Activated naive CD8-positive, alpha-beta T cell treated with anti-CD3 and anti-CD28 coated beads for 36 hours (primary cell): Measurements from ENCODE around the gene STX1B. TPM values are rescaled to one million over a fixed set of nuclear protein-coding genes. Genes with fewer than 3 reads are reported as not detected.
"Not testable (repeated sequence)": the region's sequence is repeated elsewhere in the genome, so short reads cannot be mapped to it uniquely, and the experiment has no call there.

Experiments used
- DNase-seq: peaks from one replicate; pipeline ENCODE4 v3.0.0; 2021
- H3K27ac Mint-ChIP-seq: one replicate; pipeline ENCODE4 v1.8.0; 2022; ENCODE audit warnings: mild to moderate bottlenecking, moderate library complexity, mixed read lengths
- H3K27me3 Mint-ChIP-seq: one replicate; pipeline ENCODE4 v1.8.0; 2022; ENCODE audit warnings: mild to moderate bottlenecking, mixed read lengths
- H3K36me3 Mint-ChIP-seq: one replicate; pipeline ENCODE4 v1.8.0; 2021; ENCODE audit warnings: mild to moderate bottlenecking, mixed read lengths
- H3K4me1 Mint-ChIP-seq: one replicate; pipeline ENCODE4 v1.8.0; 2021; ENCODE audit warnings: mixed read lengths
- H3K4me3 Mint-ChIP-seq: one replicate; pipeline ENCODE4 v1.8.0; 2022; ENCODE audit warnings: mild to moderate bottlenecking, moderate library complexity, mixed read lengths
- H3K9me3 Mint-ChIP-seq: one replicate; pipeline ENCODE4 v1.8.0; 2022; ENCODE audit warnings: mixed read lengths
- total RNA-seq, 2 experiments: library from RNA; stranded (reverse); gene quantifications; one replicate each; pipeline ENCODE4 v1.2.3, GENCODE V29; 2021

STX1B gene
- total RNA-seq, 2 experiments from 2014 or later = 1.3 to 1.6 TPM

DNA sequence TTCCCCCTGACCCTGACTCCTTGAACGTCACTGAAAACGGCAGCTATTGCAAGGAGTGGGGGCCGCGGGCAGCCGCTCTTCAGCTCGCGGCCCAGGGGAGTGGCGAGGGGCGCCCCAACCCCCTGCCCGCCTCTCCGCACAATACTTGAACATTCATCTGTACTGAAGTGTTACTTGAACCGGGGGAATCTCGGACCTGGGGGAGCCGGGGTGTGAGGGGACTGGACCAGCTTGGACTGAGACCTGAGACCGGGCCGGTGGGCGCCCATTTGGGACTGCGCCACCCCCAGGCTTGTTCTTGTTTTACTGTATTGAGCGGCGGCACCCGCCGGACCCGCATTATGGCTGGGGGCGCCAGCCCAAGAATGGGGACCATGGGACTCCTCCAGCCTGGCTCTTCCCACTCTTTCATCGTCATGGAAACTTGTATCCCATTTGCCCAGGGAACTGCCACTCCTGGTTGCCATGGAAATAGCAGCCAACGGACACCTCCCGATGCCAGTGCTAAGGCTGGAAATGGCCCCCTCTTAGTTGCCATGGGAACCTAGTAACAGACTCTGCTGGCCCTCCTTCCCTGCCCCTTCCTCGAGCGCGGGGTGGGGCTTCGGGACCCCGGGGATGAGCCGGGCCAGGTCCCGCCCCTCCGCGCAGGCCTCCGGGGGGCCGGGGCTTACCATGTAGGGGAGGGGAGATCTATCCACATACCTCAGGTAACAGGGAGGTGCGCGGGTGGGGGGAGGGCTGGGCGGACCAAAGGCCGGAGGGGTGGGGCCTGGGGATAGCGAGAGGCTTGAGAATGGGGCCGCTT lies 62.4 kb downstream of the STX1B start:
- no peaks in the 10 kb centered on the region for H3K9me3 Mint-ChIP-seq
- H3K4me3 Mint-ChIP-seq = peak overlapping the region; percentile 89
- peaks cover 11% of the 10 kb centered on the region for H3K4me1 Mint-ChIP-seq
- H3K27ac Mint-ChIP-seq = no peak overlapping the region
- DNase-seq = no peak
- peaks cover 14% of the 10 kb centered on the region for H3K36me3 Mint-ChIP-seq
- no peaks in the 10 kb centered on the region for H3K27me3 Mint-ChIP-seq

DNA sequence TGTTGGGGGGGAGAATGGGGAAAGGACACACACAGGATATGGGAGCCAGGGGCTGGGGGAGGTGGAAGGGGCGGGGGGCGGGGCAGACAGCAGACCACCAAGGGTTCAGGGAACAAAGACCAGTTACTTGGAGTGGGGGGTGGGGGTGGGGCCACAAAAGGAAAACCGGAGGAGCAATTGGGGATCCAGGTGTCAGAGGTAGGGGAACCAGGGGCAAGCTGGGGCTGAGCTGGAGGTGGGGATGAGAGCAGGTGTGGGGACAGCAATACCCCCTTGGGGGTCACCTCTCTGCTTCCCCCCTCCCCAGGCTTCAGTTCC lies 62.9 kb downstream of the STX1B start:
- no peak overlapping the region for H3K27ac Mint-ChIP-seq

DNA sequence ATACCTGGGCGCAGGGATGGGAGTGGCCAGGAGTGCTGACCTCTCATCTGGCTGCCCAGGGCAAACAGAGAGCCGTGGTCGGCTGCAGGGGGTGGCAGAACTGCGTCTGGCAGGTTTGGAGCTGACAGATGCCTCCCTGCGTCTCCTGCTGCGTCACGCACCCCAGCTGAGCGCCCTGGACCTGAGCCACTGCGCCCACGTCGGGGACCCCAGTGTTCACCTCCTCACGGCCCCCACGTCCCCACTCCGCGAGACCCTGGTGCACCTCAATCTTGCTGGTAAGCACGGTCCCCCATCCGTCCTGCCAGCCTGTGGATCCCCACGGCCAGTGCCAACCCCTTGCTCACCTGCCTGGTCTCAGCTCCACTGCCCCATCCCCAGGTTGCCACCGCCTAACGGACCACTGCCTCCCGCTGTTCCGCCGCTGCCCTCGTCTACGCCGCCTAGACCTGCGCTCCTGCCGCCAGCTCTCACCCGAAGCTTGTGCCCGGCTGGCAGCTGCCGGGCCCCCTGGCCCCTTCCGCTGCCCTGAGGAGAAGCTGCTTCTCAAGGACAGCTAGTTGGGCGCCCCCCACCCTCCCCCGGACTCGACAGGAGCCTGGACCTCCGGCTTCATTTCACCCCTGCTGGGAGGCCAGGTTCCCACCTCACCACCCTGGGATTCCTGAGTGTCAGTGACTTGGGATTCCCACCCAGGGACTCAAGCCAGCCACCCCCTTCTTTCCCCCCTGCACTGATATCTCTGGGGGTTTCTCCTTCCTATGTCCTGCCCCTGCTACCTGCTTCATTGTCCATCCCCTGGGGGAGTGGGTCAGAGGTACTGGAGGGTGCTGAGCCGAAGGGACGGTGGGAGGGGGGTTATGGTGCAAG lies 63.5 kb downstream of the STX1B start:
- no peaks in the 10 kb centered on the region for H3K27me3 Mint-ChIP-seq
- no peak for DNase-seq
- H3K27ac Mint-ChIP-seq = no peak overlapping the region
- no peak overlapping the region for H3K4me3 Mint-ChIP-seq
- no peaks in the 10 kb centered on the region for H3K9me3 Mint-ChIP-seq
- peaks cover 18% of the 10 kb centered on the region for H3K4me1 Mint-ChIP-seq
- H3K36me3 Mint-ChIP-seq = peaks cover 14% of the 10 kb centered on the region

More for the DNA sequence above, 62.9 kb downstream of the STX1B start:
- Mint-ChIP-seq H3K4me3 (no peak overlapping the region), H3K4me1 (peaks cover 14% of the 10 kb centered on the region), H3K27me3 (no peaks in the 10 kb centered on the region), H3K9me3 (no peaks in the 10 kb centered on the region), H3K36me3 (peaks cover 14% of the 10 kb centered on the region)
- no peak for DNase-seq

DNA sequence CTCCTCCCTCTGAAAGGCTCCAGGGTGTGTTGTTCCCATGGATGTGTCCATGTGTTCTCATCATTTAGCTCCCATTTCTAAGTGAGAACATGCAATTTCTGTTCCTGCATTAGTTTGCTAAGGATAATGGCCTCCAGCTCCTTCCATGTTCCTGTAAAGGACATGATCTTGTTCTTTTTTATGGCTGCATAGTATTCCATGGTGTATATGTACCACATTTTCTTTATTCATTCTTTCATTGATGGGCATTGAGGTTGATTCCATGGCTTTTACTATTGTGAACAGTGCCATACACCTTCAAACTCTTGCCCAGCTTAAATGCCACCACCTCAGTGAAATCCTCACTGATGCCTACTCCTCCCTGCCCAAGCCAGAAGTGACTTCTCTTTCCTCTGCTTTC lies 66.1 kb downstream of the STX1B start:
- Mint-ChIP-seq H3K36me3 (peaks cover 12% of the 10 kb centered on the region), H3K27ac (no peak overlapping the region), H3K4me1 (peaks cover 13% of the 10 kb centered on the region), H3K27me3 (no peaks in the 10 kb centered on the region), H3K9me3 (no peaks in the 10 kb centered on the region), H3K4me3 (no peak overlapping the region)
- DNase-seq = no peak

DNA sequence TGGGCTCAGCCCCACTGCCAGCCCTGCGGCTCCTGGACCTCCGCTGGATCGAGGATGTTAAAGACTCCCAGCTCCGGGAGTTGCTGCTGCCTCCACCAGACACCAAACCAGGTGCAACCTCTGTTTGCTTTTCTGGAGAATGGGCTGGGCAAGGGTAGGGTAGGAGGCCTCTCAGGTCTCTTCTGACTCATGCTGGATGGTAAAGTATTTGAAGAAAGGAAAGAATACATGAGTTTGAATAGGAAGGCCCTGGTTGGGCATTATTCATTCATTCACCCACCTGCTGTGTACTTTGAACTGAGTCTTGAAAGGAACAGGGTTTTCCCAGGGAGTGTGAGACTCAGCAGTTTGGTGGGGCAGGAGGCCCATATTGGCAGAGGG lies 68.0 kb downstream of the STX1B start:
- Mint-ChIP-seq H3K27ac (peak overlapping the region; percentile 40), H3K36me3 (peaks cover 12% of the 10 kb centered on the region), H3K4me1 (peaks cover 13% of the 10 kb centered on the region), H3K27me3 (no peaks in the 10 kb centered on the region), H3K9me3 (no peaks in the 10 kb centered on the region), H3K4me3 (no peak overlapping the region)
- DNase-seq = no peak

DNA sequence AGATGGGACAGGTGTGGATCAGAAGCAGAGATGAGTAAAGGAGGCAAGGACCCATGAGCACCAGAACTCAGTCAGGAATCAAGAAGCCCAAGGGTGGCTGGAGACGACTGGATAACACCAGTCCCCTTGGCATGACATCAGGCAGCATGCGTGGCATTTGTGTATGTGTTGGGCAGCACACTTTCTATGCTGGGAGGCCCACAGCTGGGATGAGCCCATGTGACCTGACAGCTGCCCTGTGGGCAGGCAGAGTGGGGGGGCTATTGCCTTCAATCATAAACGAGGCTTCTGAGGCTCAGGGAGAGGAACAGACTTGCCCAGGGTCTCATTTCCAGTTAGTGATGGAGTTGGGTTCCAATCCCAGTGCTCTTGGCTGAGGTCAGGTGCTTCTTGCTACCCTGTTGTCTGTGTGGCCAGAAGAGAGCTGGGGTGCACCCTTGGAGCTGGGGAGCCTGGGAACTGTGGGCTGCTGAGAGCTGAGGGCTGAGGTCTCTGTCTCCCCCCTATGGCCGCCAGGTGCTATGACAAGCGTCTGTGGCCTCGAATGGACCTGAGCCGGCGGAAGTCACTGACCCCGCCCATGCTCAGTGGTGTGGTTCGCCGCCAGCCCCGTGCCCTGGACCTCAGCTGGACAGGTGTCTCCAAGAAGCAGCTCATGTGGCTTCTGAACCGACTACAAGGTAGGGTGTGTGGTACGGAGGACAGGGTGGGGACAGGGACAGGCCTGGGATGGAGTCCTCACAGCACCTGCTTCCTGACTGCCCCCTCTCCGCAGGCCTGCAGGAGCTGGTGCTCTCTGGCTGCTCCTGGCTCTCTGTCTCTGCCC lies 68.6 kb downstream of the STX1B start:
- H3K4me3 Mint-ChIP-seq = peak overlapping the region; percentile 30
- no peaks in the 10 kb centered on the region for H3K9me3 Mint-ChIP-seq
- DNase-seq = peak; percentile 71
- peak overlapping the region; percentile 40 for H3K27ac Mint-ChIP-seq
- peaks cover 13% of the 10 kb centered on the region for H3K4me1 Mint-ChIP-seq
- peaks cover 11% of the 10 kb centered on the region for H3K36me3 Mint-ChIP-seq
- H3K27me3 Mint-ChIP-seq = no peaks in the 10 kb centered on the region

DNA sequence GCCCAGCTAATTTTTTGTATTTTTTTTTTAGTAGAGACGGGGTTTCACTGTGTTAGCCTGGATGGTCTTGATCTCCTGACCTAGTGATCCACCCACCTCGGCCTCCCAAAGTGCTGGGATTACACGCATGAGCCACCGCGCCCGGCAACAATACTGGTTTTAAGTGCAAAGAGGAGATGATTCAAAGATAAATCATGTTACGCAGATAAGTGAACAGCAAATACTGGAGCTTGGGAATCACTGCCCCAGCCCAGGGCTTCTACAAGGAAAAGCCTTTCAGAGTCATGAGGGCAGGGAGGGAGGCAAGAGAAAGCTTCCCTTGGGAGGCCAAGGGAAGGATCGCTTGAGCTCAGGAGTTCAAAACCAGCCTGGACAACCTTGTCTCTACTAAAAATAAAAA lies 70.9 kb downstream of the STX1B start:
- not testable (repeated sequence) for H3K9me3 Mint-ChIP-seq, DNase-seq, H3K4me3 Mint-ChIP-seq, H3K27ac Mint-ChIP-seq, H3K27me3 Mint-ChIP-seq
- Mint-ChIP-seq H3K36me3 (peaks cover 10% of the 10 kb centered on the region), H3K4me1 (peaks cover 21% of the 10 kb centered on the region)

Other genes with a start within 250 kb of the STX1B start
- 1 to 10 TPM; 3.7 to 6.4 TPM for gene CFAP119, start 248.6 kb downstream of the STX1B start, total RNA-seq
- gene RNF40, start 248.3 kb downstream of the STX1B start, total RNA-seq = 100 to 1,000 TPM in 1 of 2 experiments, 10 to 100 TPM in 1; 95.2 to 107 TPM
- 1 to 10 TPM; 5.4 to 5.5 TPM for gene ZNF629, start 223.4 kb downstream of the STX1B start, total RNA-seq
- gene BCL7C, start 116.6 kb downstream of the STX1B start, total RNA-seq = 10 to 100 TPM; 20.8 to 22.0 TPM
- gene CTF1, start 114.0 kb downstream of the STX1B start, total RNA-seq = under 1 TPM; 0.16 to 0.38 TPM
- 10 to 100 TPM; 24.9 to 27.0 TPM for gene FBXL19, start 87.1 kb downstream of the STX1B start, total RNA-seq
- gene ORAI3, start 61.6 kb downstream of the STX1B start, total RNA-seq = 1 to 10 TPM; 5.4 to 5.7 TPM
- 10 to 100 TPM; 28.5 to 31.7 TPM for gene SETD1A, start 52.9 kb downstream of the STX1B start, total RNA-seq
- gene HSD3B7, start 25.4 kb downstream of the STX1B start, total RNA-seq = 1 to 10 TPM; 1.5 TPM
- 10 to 100 TPM; 32.4 to 33.0 TPM for gene STX4, start 22.9 kb upstream of the STX1B start, total RNA-seq
- 10 to 100 TPM; 17.3 to 18.5 TPM for gene ZNF668, start 63.6 kb upstream of the STX1B start, total RNA-seq
- gene ZNF646, start 63.8 kb upstream of the STX1B start, total RNA-seq = 10 to 100 TPM; 20.0 to 21.8 TPM
- 1 to 10 TPM; 3.0 to 3.1 TPM for gene PRSS53, start 78.3 kb upstream of the STX1B start, total RNA-seq
- gene VKORC1, start 84.2 kb upstream of the STX1B start, total RNA-seq = 10 to 100 TPM; 57.9 to 61.3 TPM
- gene BCKDK, start 97.7 kb upstream of the STX1B start, total RNA-seq = 10 to 100 TPM; 45.5 to 49.3 TPM
- 10 to 100 TPM; 48.9 to 49.9 TPM for gene KAT8, start 107.0 kb upstream of the STX1B start, total RNA-seq
- not detected for gene PRSS8, start 125.1 kb upstream of the STX1B start, total RNA-seq
- gene PRSS36, start 139.4 kb upstream of the STX1B start, total RNA-seq = under 1 TPM in 1 of 2 experiments, not detected in 1; 0.74 TPM
- 100 to 1,000 TPM; 817 to 858 TPM for gene FUS, start 169.5 kb upstream of the STX1B start, total RNA-seq
- 1 to 10 TPM; 5.0 to 5.2 TPM for gene PYCARD, start 192.1 kb upstream of the STX1B start, total RNA-seq
- gene TRIM72, start 203.5 kb upstream of the STX1B start, total RNA-seq = not detected
- not detected for gene PYDC1, start 206.5 kb upstream of the STX1B start, total RNA-seq
- gene ITGAM, start 249.3 kb upstream of the STX1B start, total RNA-seq = under 1 TPM; 0.38 to 0.68 TPM